Sigmoid colon (tissue), 3 donors: Measurements from ENCODE around the gene ZNF672.

ENCODE experiments used
- CTCF ChIP-seq, 4 experiments: fragments of 450-650 bp in 3 of 4; fragments of 200-600 bp in 1 of 4; IDR thresholded peaks; one replicate each; pipeline ENCODE4 v1.5.1; 2016 to 2019; ENCODE audit warnings: antibody characterized with exemption in 4 of 4, mild to moderate bottlenecking in 3 of 4, moderate library complexity in 2 of 4
- POLR2A ChIP-seq, 2 donors: fragments of 450-650 bp; IDR thresholded peaks; one replicate each; pipeline ENCODE4 v1.6.1; 2016; ENCODE audit warnings: antibody characterized with exemption in 2 of 2, mild to moderate bottlenecking in 2 of 2, moderate library complexity in 2 of 2

GRCh38 chr1:248791010-248791409 lies 47.0 kb upstream of the ZNF672 start:
- TF ChIP-seq CTCF (IDR thresholded peaks at IDR 0.05): no peak
- no peak for TF ChIP-seq POLR2A (IDR thresholded peaks at IDR 0.05)
